ENCODE results near the gene TARP.

The TARP gene

GRCh38 chr7:38211940-38212339 lies 61.5 kb downstream of the TARP start:
- no peak for TF ChIP-seq CTCF (IDR thresholded peaks at IDR 0.05; ENCODE audit: insufficient read depth, missing control alignments)
- FAIRE-seq (no peak), DNase-seq (ENCODE audit: insufficient read length, low spot score) (no peak)

- TF ChIP-seq CTCF (IDR thresholded peaks at IDR 0.05; ENCODE audit: insufficient read depth, missing control alignments), result no peak
- FAIRE-seq, result no peak
- no peak for DNase-seq (ENCODE audit: insufficient read length, low spot score)
Observed at GRCh38 chr7:38211486-38211885, 62.0 kb downstream of the TARP start.
